OCI-LY3 (cell line): ENCODE data around the gene ZNF644.

Experiments
- EZH2phosphoT487 ChIP-seq: fragments of 200-600 bp; shearing (Covaris generic); IDR thresholded peaks from 2 replicates; pipeline ENCODE4 v1.6.1; 2018; ENCODE audit warnings: antibody characterized with exemption, mixed run types, low read depth
- TF ChIP-seq, protein P1 (sequence below): fragments of 200-600, 300-600 bp; sonication (generic); IDR thresholded peaks from 2 replicates; pipeline ENCODE4 v1.5.1; 2014; ENCODE audit warnings: antibody characterized with exemption, low read length, low read depth

DNA sequence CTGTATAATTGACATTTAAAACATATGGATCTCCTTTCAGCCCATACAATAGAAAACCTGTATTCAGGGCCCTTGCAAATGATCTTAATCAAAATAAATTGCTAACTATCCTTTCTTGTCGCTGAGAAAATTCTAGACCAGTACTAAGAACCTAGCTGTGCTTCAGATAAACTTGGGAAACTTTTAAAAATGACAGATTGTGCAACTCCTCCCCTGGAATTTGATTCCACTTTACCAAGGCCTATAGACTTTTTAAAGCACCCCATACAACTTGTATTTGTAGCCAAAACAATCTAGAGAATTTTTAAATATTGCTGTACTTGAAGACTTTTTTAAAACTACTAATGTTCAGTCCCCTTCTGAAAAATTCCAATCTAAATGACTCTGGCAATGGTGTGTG, 51.6 kb downstream of the ZNF644 start:
- TF ChIP-seq, protein P1, sequence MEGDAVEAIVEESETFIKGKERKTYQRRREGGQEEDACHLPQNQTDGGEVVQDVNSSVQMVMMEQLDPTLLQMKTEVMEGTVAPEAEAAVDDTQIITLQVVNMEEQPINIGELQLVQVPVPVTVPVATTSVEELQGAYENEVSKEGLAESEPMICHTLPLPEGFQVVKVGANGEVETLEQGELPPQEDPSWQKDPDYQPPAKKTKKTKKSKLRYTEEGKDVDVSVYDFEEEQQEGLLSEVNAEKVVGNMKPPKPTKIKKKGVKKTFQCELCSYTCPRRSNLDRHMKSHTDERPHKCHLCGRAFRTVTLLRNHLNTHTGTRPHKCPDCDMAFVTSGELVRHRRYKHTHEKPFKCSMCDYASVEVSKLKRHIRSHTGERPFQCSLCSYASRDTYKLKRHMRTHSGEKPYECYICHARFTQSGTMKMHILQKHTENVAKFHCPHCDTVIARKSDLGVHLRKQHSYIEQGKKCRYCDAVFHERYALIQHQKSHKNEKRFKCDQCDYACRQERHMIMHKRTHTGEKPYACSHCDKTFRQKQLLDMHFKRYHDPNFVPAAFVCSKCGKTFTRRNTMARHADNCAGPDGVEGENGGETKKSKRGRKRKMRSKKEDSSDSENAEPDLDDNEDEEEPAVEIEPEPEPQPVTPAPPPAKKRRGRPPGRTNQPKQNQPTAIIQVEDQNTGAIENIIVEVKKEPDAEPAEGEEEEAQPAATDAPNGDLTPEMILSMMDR: no peak
- TF ChIP-seq EZH2phosphoT487: no peak
